ENCODE data around the gene ANO8.
A peak's percentile ranks its signal among the peaks of the same experiment; 100 is the strongest.
"Not testable (repeated sequence)": the region's sequence is repeated elsewhere in the genome, so short reads cannot be mapped to it uniquely, and the experiment has no call there.

ANO8 gene

DNA sequence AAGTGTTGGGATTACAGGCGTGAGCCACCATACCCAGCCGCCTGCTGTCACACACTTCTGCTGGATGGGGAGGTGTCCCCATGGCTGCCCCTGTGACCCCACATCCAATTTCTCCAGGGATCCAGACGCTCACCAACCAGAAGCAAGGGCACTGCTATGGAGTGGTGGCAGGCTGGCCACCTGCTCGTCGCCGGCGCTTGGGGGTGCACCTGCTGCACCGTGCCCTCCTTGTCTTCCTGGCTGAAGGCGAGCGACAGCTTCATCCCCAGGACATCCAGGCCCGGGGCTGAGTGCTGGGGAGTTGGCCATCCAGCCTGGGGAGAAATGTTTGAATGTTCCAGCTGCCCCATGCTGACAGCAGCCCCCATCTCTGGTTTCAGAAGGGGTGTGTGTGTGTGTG is 48.4 kb downstream of the ANO8 start:
- no peak for DNase-seq (ENCODE audit: low read depth)

DNA sequence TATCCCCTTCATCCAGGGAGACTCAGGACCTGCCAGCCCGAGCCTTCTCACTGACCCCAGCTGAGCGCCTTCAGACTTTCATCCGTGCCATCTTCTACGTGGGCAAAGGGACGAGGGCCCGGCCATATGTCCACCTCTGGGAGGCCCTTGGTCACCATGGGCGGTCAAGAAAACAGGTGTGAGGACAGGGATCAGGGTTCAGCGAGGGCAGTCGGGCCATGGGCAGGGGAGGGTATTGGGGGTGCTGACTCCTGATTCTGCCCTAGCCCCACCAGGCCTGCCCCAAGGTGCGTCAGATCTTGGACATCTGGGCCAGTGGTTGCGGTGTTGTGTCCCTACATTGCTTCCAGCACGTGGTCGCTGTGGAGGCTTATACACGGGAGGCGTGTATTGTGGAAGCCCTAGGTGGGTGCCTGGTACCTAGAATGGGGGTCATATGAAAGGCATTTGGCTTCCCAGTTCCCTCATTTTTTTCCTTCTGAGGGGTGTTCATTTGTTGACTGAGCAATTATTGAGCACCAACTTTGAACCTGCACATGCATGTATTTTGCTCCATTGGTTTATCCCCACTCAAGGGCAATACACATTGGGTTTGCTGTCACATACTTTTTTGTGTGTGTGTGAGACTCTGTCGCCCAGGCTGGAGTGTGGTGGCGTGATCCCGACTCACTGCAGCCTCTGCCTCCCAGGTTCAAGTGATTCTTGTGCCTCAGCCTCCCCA is 49.1 kb downstream of the ANO8 start:
- DNase-seq (ENCODE audit: low read depth) = no peak

DNA sequence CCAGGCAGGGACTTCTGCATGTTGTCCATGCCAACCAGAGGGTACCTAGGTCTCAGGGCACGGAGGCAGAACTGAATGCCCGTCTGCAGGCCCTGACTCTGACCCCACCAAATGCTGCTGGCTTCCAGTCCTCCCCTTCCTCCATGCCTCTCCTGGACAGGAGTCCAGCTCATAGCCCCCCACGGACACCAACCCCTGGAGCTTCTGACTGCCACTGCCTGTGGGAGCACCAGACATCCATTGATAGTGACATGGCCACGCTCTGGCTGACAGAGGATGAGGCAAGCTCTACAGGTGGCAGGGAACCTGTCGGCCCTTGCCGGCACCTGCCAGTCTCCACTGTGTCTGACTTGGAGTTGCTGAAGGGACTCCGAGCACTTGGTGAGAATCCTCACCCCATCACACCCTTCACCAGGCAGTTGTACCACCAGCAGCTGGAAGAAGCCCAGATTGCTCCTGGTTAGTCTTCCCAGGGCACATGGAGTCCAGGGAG is 51.1 kb downstream of the ANO8 start:
- DNase-seq (ENCODE audit: low read depth) = no peak

DNA sequence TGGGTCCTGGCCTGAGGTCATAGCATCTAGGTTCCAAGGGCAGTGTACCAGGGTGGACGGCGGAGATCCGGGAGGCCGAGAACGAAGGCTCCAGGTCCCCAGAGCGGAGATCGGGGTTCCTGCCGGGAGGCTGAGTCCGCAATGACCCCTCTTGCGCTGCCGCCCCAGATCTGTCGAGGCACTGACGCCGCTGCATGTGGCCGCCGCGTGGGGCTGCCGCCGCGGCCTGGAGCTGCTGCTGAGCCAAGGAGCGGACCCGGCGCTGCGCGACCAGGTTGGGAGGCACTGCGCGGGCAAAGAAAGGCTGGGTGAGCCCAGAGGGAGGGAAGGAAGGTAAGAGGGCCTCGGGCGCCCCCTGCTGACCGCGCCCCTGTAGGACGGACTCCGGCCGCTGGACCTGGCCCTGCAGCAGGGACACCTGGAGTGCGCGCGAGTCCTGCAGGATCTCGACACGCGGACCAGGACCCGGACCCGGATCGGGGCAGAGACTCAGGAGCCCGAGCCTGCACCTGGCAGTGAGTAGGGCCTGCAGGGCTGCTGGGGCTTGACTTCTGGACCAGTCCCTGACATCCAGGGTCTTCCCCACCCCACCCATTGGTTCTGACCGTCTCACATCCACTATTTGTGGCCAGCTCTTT is 52.0 kb downstream of the ANO8 start:
- peak; percentile 54 for DNase-seq (ENCODE audit: low read depth)

GRCh38 chr19:17281391-17282304 is 53.0 kb downstream of the ANO8 start, which contains the start of gene ANKLE1:
ANKLE1 (plus strand) TSS chr19:17281901; CDS start chr19:17281921, 20 bp downstream.
- no peak for DNase-seq (ENCODE audit: low read depth)

GRCh38 chr19:17279436-17279835 is 55.2 kb downstream of the ANO8 start:
- DNase-seq (ENCODE audit: low read depth) = no peak

GRCh38 chr19:17275441-17276175 is 59.0 kb downstream of the ANO8 start:
- DNase-seq (ENCODE audit: low read depth) = no peak

- DNase-seq (ENCODE audit: low read depth) = not testable (repeated sequence)
Observed at GRCh38 chr19:17274892-17275291, 59.8 kb downstream of the ANO8 start.

Measured in T-helper 22 cell (primary cell).